Camera-type eye (tissue), 1 donor: ENCODE measurements around the gene KCTD21. TPM values are rescaled to one million over a fixed set of nuclear protein-coding genes. Genes with fewer than 3 reads are reported as not detected.

ENCODE experiments used
- total RNA-seq: library from RNA; depleted of rRNA; stranded (reverse); fragments of >200 nt; gene quantifications from one replicate; pipeline ENCODE4 v1.2.3, GENCODE V29; 2014

The KCTD21 gene, protein sequence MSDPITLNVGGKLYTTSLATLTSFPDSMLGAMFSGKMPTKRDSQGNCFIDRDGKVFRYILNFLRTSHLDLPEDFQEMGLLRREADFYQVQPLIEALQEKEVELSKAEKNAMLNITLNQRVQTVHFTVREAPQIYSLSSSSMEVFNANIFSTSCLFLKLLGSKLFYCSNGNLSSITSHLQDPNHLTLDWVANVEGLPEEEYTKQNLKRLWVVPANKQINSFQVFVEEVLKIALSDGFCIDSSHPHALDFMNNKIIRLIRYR
- 4.9 TPM for total RNA-seq

DNA sequence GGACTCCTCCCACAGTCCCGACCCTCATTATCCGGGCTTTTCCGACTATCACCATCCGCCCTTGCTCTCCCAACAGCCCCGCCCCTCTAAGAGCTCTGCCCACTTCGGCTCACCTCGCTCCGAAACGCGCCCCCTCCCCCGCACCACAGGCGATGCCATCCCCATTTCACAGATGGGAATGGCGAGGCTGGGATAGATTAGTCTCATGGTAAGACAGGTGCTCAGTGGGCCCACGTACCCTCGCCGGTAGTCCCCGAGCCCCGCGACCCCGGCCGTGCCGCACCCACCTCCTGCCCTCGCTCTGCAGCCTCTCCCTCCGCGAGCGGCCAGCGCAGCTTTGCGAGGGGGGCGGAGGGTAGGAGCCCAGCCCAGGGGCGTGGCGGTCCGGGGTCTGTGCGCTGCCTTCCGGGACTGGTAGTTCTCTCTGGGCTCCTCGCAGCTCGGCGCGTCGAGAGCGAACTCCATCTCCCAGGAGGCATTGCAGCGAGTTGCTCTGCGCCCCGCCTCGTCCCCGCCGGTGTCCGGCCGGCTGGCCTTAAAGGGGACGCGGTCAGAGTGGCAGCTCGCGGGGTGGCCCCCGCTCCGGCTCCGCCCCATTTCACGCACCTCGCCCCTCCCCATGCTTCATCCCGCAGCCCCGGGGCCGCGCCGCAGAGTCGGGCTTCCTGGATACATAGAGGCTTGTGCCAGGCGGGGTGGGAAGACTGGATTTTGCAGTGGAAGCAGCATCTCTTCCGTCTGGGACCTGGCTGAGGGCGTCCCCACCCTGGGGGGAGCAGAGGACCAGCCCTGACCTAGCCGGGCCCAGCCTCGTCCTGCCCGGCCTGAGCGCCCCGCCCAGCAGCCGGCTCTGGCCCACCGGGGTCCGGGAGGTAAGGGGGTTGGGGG, at the start of gene KCTD21, which contains the start of gene USP35:
TSS of gene KCTD21 (minus strand) at position 341 of the 888 bp plus-strand sequence. CDS start 14,072 bp downstream, outside the sequence.
TSS of gene USP35 (plus strand) at position 634 of the 888 bp plus-strand sequence. CDS start 7,327 bp downstream, outside the sequence.

DNA sequence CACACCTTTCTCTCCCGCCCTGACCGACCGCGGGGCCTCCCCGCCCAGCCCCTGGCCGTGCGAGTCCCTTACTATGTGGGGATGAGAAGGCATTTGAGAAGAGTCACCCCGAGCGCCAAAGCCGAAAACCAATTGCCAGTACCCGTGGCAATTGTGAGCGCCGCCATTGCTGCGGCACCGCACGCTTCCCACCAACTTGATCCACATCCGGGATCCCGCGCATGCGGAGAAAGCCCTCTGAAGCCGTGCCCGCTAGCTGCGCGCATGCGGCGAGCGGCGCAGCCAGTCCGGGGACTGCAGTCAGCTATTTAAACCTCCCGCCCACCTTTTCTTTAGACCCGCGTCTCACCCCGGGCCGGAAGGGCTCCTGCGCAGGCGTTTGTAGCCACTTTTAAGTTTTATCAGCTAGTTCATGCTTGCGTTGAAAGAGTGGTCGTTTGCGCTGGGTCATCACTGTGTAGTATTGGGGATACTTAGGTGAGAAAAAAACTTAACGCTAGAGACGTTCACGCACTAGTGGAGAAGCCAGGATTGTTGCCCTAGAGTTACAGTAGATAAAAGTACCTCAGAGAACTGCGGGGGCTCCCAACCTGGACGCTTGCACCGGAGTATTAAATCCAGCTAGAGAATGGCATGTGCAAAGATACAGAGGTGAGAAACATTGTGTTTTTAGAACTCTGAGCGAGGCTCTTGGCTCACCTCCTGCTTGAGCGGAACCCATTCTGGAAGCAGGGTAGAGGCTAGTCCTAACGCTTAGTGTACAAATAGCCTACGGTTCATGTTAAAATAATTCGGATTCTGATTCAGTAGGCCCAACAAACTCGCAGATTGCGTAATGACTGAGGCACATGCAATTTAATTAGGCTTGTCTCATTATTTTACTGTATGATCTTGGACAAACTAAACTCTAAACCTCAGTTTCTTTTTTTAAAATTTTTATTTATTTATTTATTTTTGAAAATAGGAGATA, 48.7 kb downstream of the KCTD21 start, which contains the start of gene ALG8:
TSS of gene ALG8 (minus strand) at position 205 of the 970 bp plus-strand sequence. CDS start at position 167, 38 bp downstream.

Other genes starting within 250 kb of the KCTD21 start
- 68.1 TPM for gene INTS4, start 194.0 kb downstream of the KCTD21 start, total RNA-seq
- gene KCTD14, start 165.3 kb downstream of the KCTD21 start, total RNA-seq: 2.7 TPM
- 3.8 TPM for gene THRSP, start 124.8 kb downstream of the KCTD21 start, total RNA-seq
- 80.4 TPM for gene NDUFC2, start 108.8 kb downstream of the KCTD21 start, total RNA-seq
- gene ALG8, start 49.0 kb downstream of the KCTD21 start, total RNA-seq: 34.7 TPM
- gene USP35, start 293 bp upstream of the KCTD21 start, total RNA-seq: 11.8 TPM
- 15.7 TPM for gene GAB2, start 229.2 kb upstream of the KCTD21 start, total RNA-seq